PC-9 (cell line): ENCODE results near the gene KDM5A. TPM values are rescaled to one million over a fixed set of nuclear protein-coding genes. Genes with fewer than 3 reads are reported as not detected.
"Not testable (repeated sequence)": the region's sequence is repeated elsewhere in the genome, so short reads cannot be mapped to it uniquely, and the experiment has no call there.

Experiments used
- BruUV-seq: library from RNA; stranded (reverse); fragments of 400-500 nt; replicated peaks from 2 replicates; lab custom pipeline; 2021; lab: Mats Ljungman, UMichigan
- CTCF ChIA-PET: fragments of 300-600 bp; sonication (Branson Sonifier 250); formaldehyde crosslinking; loops from one replicate; lab custom pipeline; 2022; ENCODE audit warnings: antibody characterized with exemption; lab: Charles Lee
- POLR2A ChIA-PET: fragments of 300-600 bp; sonication (Branson Sonifier 250); formaldehyde crosslinking; loops from one replicate; lab custom pipeline; 2022; ENCODE audit warnings: antibody characterized with exemption; ENCODE audit not compliant: unreplicated experiment; lab: Charles Lee
- DNase-seq, 2 experiments: peaks; one replicate each; pipeline versions ENCODE4 v3.0.0 to v3.0.0-alpha.2; 2015 to 2022; ENCODE audit warnings: mixed read lengths in 1 of 2
- H2AFZ ChIP-seq: fragments of 200-600 bp; sonication (generic); 2 replicates; pipeline ENCODE4 v1.8.1; 2017; ENCODE audit warnings: antibody characterized with exemption
- H3F3A ChIP-seq: fragments of 200-600 bp; sonication (generic); 2 replicates; pipeline ENCODE4 v1.8.1; 2017; ENCODE audit warnings: antibody characterized with exemption, mild to moderate bottlenecking, low read depth; ENCODE audit not compliant: insufficient read depth
- H3K27ac ChIP-seq: fragments of 200-600 bp; sonication (generic); 2 replicates; pipeline ENCODE4 v1.6.1; 2016; ENCODE audit warnings: mixed run types
- H3K27me3 ChIP-seq: fragments of 200-600 bp; sonication (generic); 2 replicates; pipeline ENCODE4 v1.6.1; 2016; ENCODE audit warnings: low read depth, mixed run types; ENCODE audit not compliant: insufficient read depth
- H3K36me3 ChIP-seq: fragments of 200-600 bp; sonication (generic); 2 replicates; pipeline ENCODE4 v1.6.1; 2016; ENCODE audit warnings: low read depth, mixed run types
- H3K4me1 ChIP-seq: fragments of 200-600 bp; sonication (generic); replicated peaks from 2 replicates; pipeline ENCODE4 v1.6.1; 2016; ENCODE audit warnings: mixed run types; ENCODE audit not compliant: insufficient read depth
- H3K4me2 ChIP-seq: fragments of 200-600 bp; sonication (generic); 2 replicates; pipeline ENCODE4 v1.6.1; 2017; ENCODE audit warnings: mixed run types
- H3K4me3 ChIP-seq: fragments of 200-600 bp; sonication (generic); 2 replicates; pipeline ENCODE4 v1.6.1; 2016; ENCODE audit warnings: mixed run types
- H3K79me2 ChIP-seq: fragments of 200-600 bp; sonication (generic); 2 replicates; pipeline ENCODE4 v1.6.1; 2017; ENCODE audit warnings: low read depth, mixed run types
- H3K9me2 ChIP-seq: fragments of 200-600 bp; sonication (generic); 2 replicates; pipeline ENCODE4 v1.8.1; 2017; ENCODE audit warnings: mild to moderate bottlenecking; ENCODE audit not compliant: insufficient read depth
- H3K9me3 ChIP-seq: fragments of 200-600 bp; sonication (generic); 2 replicates; pipeline ENCODE4 v1.8.1; 2016; ENCODE audit warnings: low read depth; ENCODE audit not compliant: insufficient read depth
- H4K20me1 ChIP-seq: fragments of 200-600 bp; sonication (generic); 2 replicates; pipeline ENCODE4 v1.8.1; 2017; ENCODE audit not compliant: insufficient read depth
- CTCF ChIP-seq: fragments of 200-600 bp; sonication (generic); conservative IDR thresholded peaks from 2 replicates; pipeline ENCODE4 v1.6.1; 2017; ENCODE audit warnings: mixed run types, antibody characterized with exemption, mild to moderate bottlenecking, moderate library complexity
- EZH2 ChIP-seq: fragments of 200-600 bp; sonication (generic); IDR thresholded peaks from 2 replicates; pipeline ENCODE4 v1.8.0; 2017; ENCODE audit warnings: antibody characterized with exemption, low read depth
- intact Hi-C: fragments of 100-400 bp; cut with micrococcal nuclease; formaldehyde crosslinking; loops from one replicate; pipeline ENCODE4 v1.10.0; 2022; ENCODE audit not compliant: unreplicated experiment
- total RNA-seq: library from RNA; stranded (reverse); gene quantifications from 2 replicates; pipeline ENCODE4 v1.2.3, GENCODE V29; 2021

KDM5A gene
- total RNA-seq, 1 experiment from 2014 or later, result 68.0 TPM

GRCh38 chr12:356276-356988, 32.7 kb downstream of the KDM5A start:
- ChIA-PET POLR2A (no interaction called here), CTCF (interaction anchor here (0.6 kb wide), 1 partner anchor 395 kb away, joined by 11 read pairs; no protein-coding TSS in a partner anchor)
- Histone ChIP-seq H3F3A (0 out of 2 replicates have a peak, but pooled peaks cover 30% of the 10 kb centered on the region), H3K4me1 (peaks cover 5% of the 10 kb centered on the region; the same call in 1 of the 2 replicates), H3K36me3 (peaks cover 65% of the 10 kb centered on the region), H2AFZ (no peak overlapping the region), H3K27me3 (no peaks in the 10 kb centered on the region), H3K27ac (no peak overlapping the region), H4K20me1 (peaks cover 9% of the 10 kb centered on the region), H3K79me2 (no peaks in the 10 kb centered on the region), H3K4me2 (no peak overlapping the region), H3K9me2 (no peaks in the 10 kb centered on the region), H3K4me3 (no peak overlapping the region), H3K9me3 (no peaks in the 10 kb centered on the region)
- intact Hi-C loops, result no loop called here
- DNase-seq, result no peak
- TF ChIP-seq CTCF, result no peak
- no peak for TF ChIP-seq EZH2
- BruUV-seq, result no TSS peak

- CTCF ChIA-PET, H3K9me3 ChIP-seq, H3K4me3 ChIP-seq, POLR2A ChIA-PET, H3K79me2 ChIP-seq, H3K27ac ChIP-seq, H3K27me3 ChIP-seq, H4K20me1 ChIP-seq, H3K4me1 ChIP-seq, H3K4me2 ChIP-seq, intact Hi-C loops, H3K9me2 ChIP-seq, DNase-seq, H2AFZ ChIP-seq, BruUV-seq: not testable (repeated sequence)
- peaks cover 53% of the 10 kb centered on the region for H3K36me3 ChIP-seq
- H3F3A ChIP-seq, result peaks cover 33% of the 10 kb centered on the region; the same call in 1 of the 2 replicates
Measured at GRCh38 chr12:351197-351596, 37.9 kb downstream of the KDM5A start.

- POLR2A ChIA-PET, H3K27ac ChIP-seq, H3K9me2 ChIP-seq, H3K79me2 ChIP-seq, H2AFZ ChIP-seq, BruUV-seq, CTCF ChIA-PET, H4K20me1 ChIP-seq, H3K4me3 ChIP-seq, H3K27me3 ChIP-seq, H3K4me2 ChIP-seq, DNase-seq, H3K4me1 ChIP-seq, H3K9me3 ChIP-seq, intact Hi-C loops: not testable (repeated sequence)
- peaks cover 31% of the 10 kb centered on the region; the same call in 1 of the 2 replicates for H3F3A ChIP-seq
- H3K36me3 ChIP-seq, result peaks cover 40% of the 10 kb centered on the region
Measured at GRCh38 chr12:349625-350024, 39.5 kb downstream of the KDM5A start.

- not testable (repeated sequence) for H4K20me1 ChIP-seq
Measured at GRCh38 chr12:343036-343435, 46.1 kb downstream of the KDM5A start.

More at GRCh38 chr12:343036-343435, 46.1 kb downstream of the KDM5A start:
- H3K9me2 ChIP-seq, H3K4me2 ChIP-seq, CTCF ChIA-PET, H3K36me3 ChIP-seq, H3K4me3 ChIP-seq, H3K9me3 ChIP-seq, H3K4me1 ChIP-seq, H3F3A ChIP-seq, H3K79me2 ChIP-seq, intact Hi-C loops, DNase-seq, H2AFZ ChIP-seq, POLR2A ChIA-PET, H3K27ac ChIP-seq, H3K27me3 ChIP-seq, BruUV-seq: not testable (repeated sequence)
